Measurements from ENCODE around the gene GRID2IP.

DNA sequence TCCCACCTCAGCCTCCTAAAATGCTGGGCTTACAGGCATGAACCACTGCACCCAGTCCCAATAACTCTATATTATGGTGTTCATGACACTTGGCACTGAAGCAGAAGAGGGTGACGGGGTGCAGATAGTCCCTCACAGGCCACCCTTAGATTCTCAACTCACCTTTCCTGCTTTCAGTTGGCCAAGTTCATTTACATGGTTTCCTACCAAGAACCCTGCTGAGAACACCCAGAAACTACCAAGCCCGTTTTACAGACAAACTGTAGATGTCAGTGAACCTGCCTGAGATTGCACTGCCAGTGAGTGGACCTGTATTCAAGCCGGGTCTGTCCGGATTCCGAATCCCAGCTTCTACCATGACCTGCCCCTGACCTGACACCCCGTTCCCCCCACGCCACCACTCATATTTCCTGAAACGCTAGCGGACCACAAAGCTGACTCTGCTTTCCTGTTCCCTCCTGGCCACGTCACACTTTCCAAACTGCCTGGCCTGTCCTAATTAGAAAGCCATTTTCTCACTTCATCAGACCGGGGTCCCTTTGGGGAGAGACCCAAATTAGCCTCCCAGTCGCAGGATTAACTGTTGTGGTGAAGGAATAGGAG is 17.3 kb downstream of the GRID2IP start:
- TF ChIP-seq GATA2 (IDR thresholded peaks at IDR 0.05; ENCODE audit: low read depth, low read length) (no peak), GATA3 (IDR thresholded peaks at IDR 0.05; ENCODE audit: low read depth, low read length) (no peak)

Data from SH-SY5Y (cell line).